H9 (cell line): ENCODE data around the gene BAIAP2. TPM values are rescaled to one million over a fixed set of nuclear protein-coding genes. Genes with fewer than 3 reads are reported as not detected.
A peak's percentile ranks its signal among the peaks of the same experiment; 100 is the strongest.

Experiments
- DNase-seq: peaks from one replicate; pipeline ENCODE4 v3.0.0-alpha.2; 2017
- H2AFZ ChIP-seq: one replicate; pipeline ENCODE4 v1.6.1; 2013; ENCODE audit warnings: mild to moderate bottlenecking, low read length, control low read depth, moderate library complexity
- H2AK5ac ChIP-seq: 2 replicates; pipeline ENCODE4 v1.6.1; 2013; ENCODE audit warnings: low read length, control low read depth, mixed read lengths; ENCODE audit not compliant: insufficient read length
- H2BK120ac ChIP-seq: one replicate; pipeline ENCODE4 v1.6.1; 2013; ENCODE audit warnings: low read depth, mild to moderate bottlenecking, low read length, control low read depth, inconsistent platforms; ENCODE audit not compliant: poor library complexity, severe bottlenecking
- H2BK12ac ChIP-seq: 2 replicates; pipeline ENCODE4 v1.6.1; 2013; ENCODE audit warnings: low read length, control low read depth, mixed read lengths, low read depth; ENCODE audit not compliant: insufficient read length
- H2BK15ac ChIP-seq: 2 replicates; pipeline ENCODE4 v1.6.1; 2013; ENCODE audit warnings: low read depth, low read length, control low read depth
- H2BK20ac ChIP-seq: one replicate; pipeline ENCODE4 v1.6.1; 2013; ENCODE audit warnings: low read depth, mild to moderate bottlenecking, low read length, control low read depth, inconsistent platforms; ENCODE audit not compliant: poor library complexity, severe bottlenecking
- H2BK5ac ChIP-seq: 2 replicates; pipeline ENCODE4 v1.6.1; 2013; ENCODE audit warnings: low read length, control low read depth, mixed read lengths; ENCODE audit not compliant: insufficient read length
- H3K14ac ChIP-seq: 2 replicates; pipeline ENCODE4 v1.6.1; 2013; ENCODE audit warnings: low read length, control low read depth; ENCODE audit not compliant: insufficient read depth
- H3K18ac ChIP-seq: 2 replicates; pipeline ENCODE4 v1.6.1; 2013; ENCODE audit warnings: low read depth, mild to moderate bottlenecking, mixed read lengths, low read length, control low read depth; ENCODE audit not compliant: insufficient read length
- H3K23ac ChIP-seq: 2 replicates; pipeline ENCODE4 v1.6.1; 2013; ENCODE audit warnings: low read length, control low read depth, mixed read lengths, low read depth; ENCODE audit not compliant: insufficient read length
- H3K23me2 ChIP-seq: 2 replicates; pipeline ENCODE4 v1.6.1; 2013; ENCODE audit warnings: low read depth, mild to moderate bottlenecking, mixed read lengths, low read length, control low read depth; ENCODE audit not compliant: insufficient read length, poor library complexity, severe bottlenecking
- H3K27ac ChIP-seq: 2 replicates; pipeline ENCODE4 v1.5.1; 2013; ENCODE audit warnings: low read length, control low read depth, mixed read lengths, low read depth; ENCODE audit not compliant: insufficient read length
- H3K27me3 ChIP-seq: 2 replicates; pipeline ENCODE4 v1.6.1; 2013; ENCODE audit warnings: low read length, control low read depth, inconsistent platforms; ENCODE audit not compliant: insufficient read depth
- H3K4ac ChIP-seq: 2 replicates; pipeline ENCODE4 v1.6.1; 2013; ENCODE audit warnings: low read depth, mild to moderate bottlenecking, control low read depth, inconsistent platforms, low read length, moderate library complexity
- H3K4me1 ChIP-seq: 2 replicates; pipeline ENCODE4 v1.6.1; 2013; ENCODE audit warnings: low read length, control low read depth, inconsistent platforms; ENCODE audit not compliant: insufficient read depth
- H3K4me2 ChIP-seq: 2 replicates; pipeline ENCODE4 v1.6.1; 2013; ENCODE audit warnings: low read length, control low read depth, mixed read lengths; ENCODE audit not compliant: insufficient read length, insufficient read depth
- H3K56ac ChIP-seq: 2 replicates; pipeline ENCODE4 v1.6.1; 2013; ENCODE audit warnings: low read depth, mild to moderate bottlenecking, mixed read lengths, low read length, control low read depth; ENCODE audit not compliant: insufficient read length
- H3K79me1 ChIP-seq: 2 replicates; pipeline ENCODE4 v1.6.1; 2013; ENCODE audit warnings: low read depth, mild to moderate bottlenecking, moderate library complexity, low read length, control low read depth, inconsistent platforms; ENCODE audit not compliant: insufficient read depth, poor library complexity, severe bottlenecking
- H3K79me2 ChIP-seq: 2 replicates; pipeline ENCODE4 v1.6.1; 2013; ENCODE audit warnings: low read length, control low read depth, inconsistent platforms; ENCODE audit not compliant: insufficient read depth
- H3K9ac ChIP-seq: 2 replicates; pipeline ENCODE4 v1.6.1; 2013; ENCODE audit warnings: low read length, control low read depth, mixed read lengths; ENCODE audit not compliant: insufficient read length; ENCODE audit errors: extremely low read depth
- H3K9me3 ChIP-seq: one replicate; pipeline ENCODE4 v1.6.1; 2013; ENCODE audit warnings: low read depth, low read length, inconsistent platforms; ENCODE audit not compliant: control insufficient read depth
- H3T11ph ChIP-seq: one replicate; pipeline ENCODE4 v1.6.1; 2013; ENCODE audit warnings: mild to moderate bottlenecking, low read length, control low read depth, inconsistent platforms
- H4K20me1 ChIP-seq: one replicate; pipeline ENCODE4 v1.6.1; 2013; ENCODE audit not compliant: control insufficient read depth, insufficient read length, insufficient read depth
- H4K5ac ChIP-seq: 2 replicates; pipeline ENCODE4 v1.6.1; 2013; ENCODE audit warnings: low read depth, mild to moderate bottlenecking, mixed read lengths, low read length, control low read depth; ENCODE audit not compliant: insufficient read length
- H4K8ac ChIP-seq: replicated peaks from 2 replicates; pipeline ENCODE4 v1.6.1; 2013; ENCODE audit warnings: low read length, control low read depth, mixed read lengths, low read depth; ENCODE audit not compliant: insufficient read length
- H4K91ac ChIP-seq: 2 replicates; pipeline ENCODE4 v1.6.1; 2013; ENCODE audit warnings: low read depth, mild to moderate bottlenecking, moderate library complexity, mixed read lengths, low read length, control low read depth; ENCODE audit not compliant: insufficient read length
- H3K27ac Mint-ChIP-seq, 3 experiments: 2 replicates in 2 of 3; 3 replicates in 1 of 3; pipeline ENCODE4 v1.8.0; 2020 to 2021; ENCODE audit warnings: mixed read lengths in 3 of 3, mild to moderate bottlenecking in 1 of 3, moderate library complexity in 1 of 3
- H3K27me3 Mint-ChIP-seq: 2 replicates; pipeline ENCODE4 v1.8.0; 2021; ENCODE audit warnings: low read depth, mild to moderate bottlenecking, moderate library complexity, mixed read lengths
- H3K36me3 Mint-ChIP-seq, 3 experiments: 2 replicates in 2 of 3; 3 replicates in 1 of 3; pipeline ENCODE4 v1.8.0; 2020 to 2021; ENCODE audit warnings: low read depth in 3 of 3, mixed read lengths in 3 of 3; ENCODE audit not compliant: insufficient read depth in 1 of 3
- H3K4me1 Mint-ChIP-seq, 2 experiments: 2 replicates each; pipeline ENCODE4 v1.8.0; 2020; ENCODE audit warnings: mixed read lengths in 2 of 2
- H3K4me3 Mint-ChIP-seq, 2 experiments: 2 replicates in 1 of 2; 3 replicates in 1 of 2; pipeline ENCODE4 v1.8.0; 2020 to 2021; ENCODE audit warnings: mild to moderate bottlenecking in 2 of 2, mixed read lengths in 2 of 2, moderate library complexity in 1 of 2
- H3K9me3 Mint-ChIP-seq, 2 experiments: 2 replicates in 1 of 2; 3 replicates in 1 of 2; pipeline ENCODE4 v1.8.0; 2020; ENCODE audit warnings: mild to moderate bottlenecking in 2 of 2, mixed read lengths in 2 of 2, moderate library complexity in 1 of 2
- WGBS: extraction: QIAGEN DNeasy Blood & Tissue Kit; methylation state at CpG from one replicate; pipeline ENCODE4 v1.1.7; 2013; ENCODE audit warnings: missing lambda C conversion rate, low lambda C conversion rate, mixed read lengths; ENCODE audit not compliant: insufficient read length; ENCODE audit errors: extremely low coverage; 5-methylcytosine and 5-hydroxymethylcytosine counted together
- total RNA-seq: library from RNA; stranded (reverse); gene quantifications from 2 replicates; pipeline ENCODE4 v1.2.1, GENCODE V29; 2021
- TF ChIP-seq, protein P1 (sequence below): fragments of 200-600 bp; sonication (generic); conservative IDR thresholded peaks from 3 replicates; pipeline ENCODE4 v1.8.0; 2021; ENCODE audit warnings: antibody characterized with exemption, mild to moderate bottlenecking

Gene BAIAP2
- total RNA-seq, 1 experiment from 2014 or later: 27.8 TPM

DNA sequence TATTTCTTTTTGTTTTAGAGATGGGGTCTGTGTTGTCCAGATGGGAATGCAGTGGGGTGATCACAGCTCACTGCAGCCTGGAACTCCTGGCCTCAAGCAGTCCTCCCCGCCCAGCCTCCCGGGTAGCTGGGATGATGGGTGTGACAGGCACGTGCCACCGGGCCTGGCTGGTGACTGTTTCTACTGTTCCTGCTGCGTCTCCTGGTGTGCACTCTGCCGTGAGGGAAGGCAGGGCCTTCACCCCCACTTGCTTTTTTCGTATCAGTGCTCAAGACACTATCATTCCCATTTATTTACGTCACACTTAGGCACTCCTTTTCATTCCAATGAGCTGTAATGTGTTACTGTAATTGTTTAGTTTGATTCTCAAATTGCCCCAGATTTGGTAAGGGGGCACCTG, 105.1 kb downstream of the BAIAP2 start:
- Histone ChIP-seq H2BK15ac (no peak overlapping the region), H3K79me1 (no peaks in the 10 kb centered on the region), H4K91ac (no peak overlapping the region), H3K23me2 (no peaks in the 10 kb centered on the region), H2AFZ (no peak overlapping the region), H2AK5ac (no peak overlapping the region), H3K79me2 (no peaks in the 10 kb centered on the region), H2BK12ac (no peak overlapping the region), H2BK20ac (no peak overlapping the region), H4K20me1 (no peaks in the 10 kb centered on the region), H4K8ac (no peak overlapping the region), H4K5ac (no peak overlapping the region), H3K27me3 (no peaks in the 10 kb centered on the region), H3K4me2 (no peak overlapping the region), H3K14ac (no peak overlapping the region), H3K27ac (no peak overlapping the region), H3K9me3 (no peaks in the 10 kb centered on the region), H3K23ac (no peak overlapping the region), H3K56ac (no peak overlapping the region), H3T11ph (no peak overlapping the region), H3K4me1 (no peaks in the 10 kb centered on the region), H3K9ac (no peak overlapping the region), H2BK5ac (no peak overlapping the region), H2BK120ac (no peak overlapping the region), H3K18ac (no peak overlapping the region), H3K4ac (no peak overlapping the region)
- H3K27me3 Mint-ChIP-seq: peaks cover 1% of the 10 kb centered on the region; the same call in 1 of the 2 replicates
- H3K9me3 Mint-ChIP-seq: peaks cover 15 to 17% of the 10 kb centered on the region in 2 experiments
- H3K27ac Mint-ChIP-seq: peak overlapping the region in 1 of 3 experiments; percentile 81; a peak in 2 of 7 replicates
- no peak for DNase-seq
- TF ChIP-seq, protein P1, sequence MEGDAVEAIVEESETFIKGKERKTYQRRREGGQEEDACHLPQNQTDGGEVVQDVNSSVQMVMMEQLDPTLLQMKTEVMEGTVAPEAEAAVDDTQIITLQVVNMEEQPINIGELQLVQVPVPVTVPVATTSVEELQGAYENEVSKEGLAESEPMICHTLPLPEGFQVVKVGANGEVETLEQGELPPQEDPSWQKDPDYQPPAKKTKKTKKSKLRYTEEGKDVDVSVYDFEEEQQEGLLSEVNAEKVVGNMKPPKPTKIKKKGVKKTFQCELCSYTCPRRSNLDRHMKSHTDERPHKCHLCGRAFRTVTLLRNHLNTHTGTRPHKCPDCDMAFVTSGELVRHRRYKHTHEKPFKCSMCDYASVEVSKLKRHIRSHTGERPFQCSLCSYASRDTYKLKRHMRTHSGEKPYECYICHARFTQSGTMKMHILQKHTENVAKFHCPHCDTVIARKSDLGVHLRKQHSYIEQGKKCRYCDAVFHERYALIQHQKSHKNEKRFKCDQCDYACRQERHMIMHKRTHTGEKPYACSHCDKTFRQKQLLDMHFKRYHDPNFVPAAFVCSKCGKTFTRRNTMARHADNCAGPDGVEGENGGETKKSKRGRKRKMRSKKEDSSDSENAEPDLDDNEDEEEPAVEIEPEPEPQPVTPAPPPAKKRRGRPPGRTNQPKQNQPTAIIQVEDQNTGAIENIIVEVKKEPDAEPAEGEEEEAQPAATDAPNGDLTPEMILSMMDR: no peak
- peaks cover 0 to 7% (median 0%) of the 10 kb centered on the region in 3 experiments; a peak in 4 of 7 replicates for H3K36me3 Mint-ChIP-seq
- no CpG with 5 or more reads among the region's 8 CpGs for WGBS
- H3K4me1 Mint-ChIP-seq: peaks cover 2 to 10% of the 10 kb centered on the region in 2 experiments; a peak in 2 of 4 replicates
- H3K4me3 Mint-ChIP-seq: no peak overlapping the region; a peak in 1 of 5 replicates
